HCT116 (cell line): ENCODE data around the gene CLRN3. TPM values are rescaled to one million over a fixed set of nuclear protein-coding genes. Genes with fewer than 3 reads are reported as not detected.

Experiments used
- CEBPB ChIP-seq: IDR thresholded peaks from 2 replicates; pipeline ENCODE4 v1.6.1; 2012; ENCODE audit warnings: low read depth
- MAX ChIP-seq: IDR thresholded peaks from 2 replicates; pipeline ENCODE4 v1.6.1; 2012
- REST ChIP-seq: IDR thresholded peaks from 2 replicates; pipeline ENCODE4 v1.6.1; 2012; ENCODE audit warnings: low read depth
- SRF ChIP-seq: IDR thresholded peaks from 2 replicates; pipeline ENCODE4 v1.6.1; 2012; ENCODE audit warnings: low read depth
- YY1 ChIP-seq: IDR thresholded peaks from 2 replicates; pipeline ENCODE4 v1.6.1; 2011; ENCODE audit warnings: low read length, low read depth, moderate library complexity, mild to moderate bottlenecking; ENCODE audit not compliant: insufficient replicate concordance; ENCODE audit errors: extremely low read depth
- total RNA-seq: library from RNA; stranded (reverse); gene quantifications from one replicate; pipeline ENCODE4 v1.2.1, GENCODE V29; 2021; ENCODE audit not compliant: unreplicated experiment

CLRN3 gene
- total RNA-seq, 1 experiment from 2014 or later: 0.39 TPM

GRCh38 chr10:127830414-127830813, 62.3 kb downstream of the CLRN3 start (continued):
- TF ChIP-seq REST: no peak
- no peak for TF ChIP-seq CEBPB
- TF ChIP-seq MAX: no peak
- TF ChIP-seq SRF: no peak
- TF ChIP-seq YY1: no peak

Other genes with a start within 250 kb of the CLRN3 start
- not detected for gene FOXI2, start 155.8 kb downstream of the CLRN3 start, total RNA-seq
- 12.3 TPM for gene PTPRE, start 14.2 kb upstream of the CLRN3 start, total RNA-seq
- 202 TPM for gene MKI67, start 233.5 kb upstream of the CLRN3 start, total RNA-seq